Astrocyte (in vitro differentiated cells and primary cell): ENCODE results near the gene VEGFA.

Experiments
- EZH2 ChIP-seq: IDR thresholded peaks from 2 replicates; pipeline ENCODE4 v1.6.1; 2012; ENCODE audit warnings: mild to moderate bottlenecking, low read length, inconsistent platforms; ENCODE audit not compliant: insufficient read depth
- TF ChIP-seq, protein P1 (sequence below): IDR thresholded peaks from 2 replicates; pipeline ENCODE4 v1.5.1; 2011; ENCODE audit warnings: low read depth, mild to moderate bottlenecking, inconsistent platforms, low read length, moderate library complexity; ENCODE audit not compliant: insufficient read depth

DNA sequence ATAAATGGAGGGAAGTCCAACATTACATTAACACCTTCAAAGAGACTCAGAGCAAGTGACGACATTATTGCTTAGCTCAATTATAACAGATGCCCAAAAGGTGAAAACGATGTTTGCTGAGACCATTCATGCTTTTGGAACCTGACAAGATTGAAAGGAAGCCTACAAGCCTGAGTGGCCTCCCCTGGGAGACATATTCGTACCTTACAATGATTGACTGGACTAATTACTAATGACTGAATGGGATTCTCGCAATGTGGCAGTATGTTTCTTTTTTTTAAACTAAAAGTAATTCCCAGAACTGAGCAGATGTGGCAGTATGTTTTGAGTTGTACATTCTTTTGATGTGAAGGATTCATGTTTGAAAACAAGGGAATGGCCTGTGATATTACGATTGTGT is 49.9 kb downstream of the VEGFA start:
- TF ChIP-seq, protein P1, sequence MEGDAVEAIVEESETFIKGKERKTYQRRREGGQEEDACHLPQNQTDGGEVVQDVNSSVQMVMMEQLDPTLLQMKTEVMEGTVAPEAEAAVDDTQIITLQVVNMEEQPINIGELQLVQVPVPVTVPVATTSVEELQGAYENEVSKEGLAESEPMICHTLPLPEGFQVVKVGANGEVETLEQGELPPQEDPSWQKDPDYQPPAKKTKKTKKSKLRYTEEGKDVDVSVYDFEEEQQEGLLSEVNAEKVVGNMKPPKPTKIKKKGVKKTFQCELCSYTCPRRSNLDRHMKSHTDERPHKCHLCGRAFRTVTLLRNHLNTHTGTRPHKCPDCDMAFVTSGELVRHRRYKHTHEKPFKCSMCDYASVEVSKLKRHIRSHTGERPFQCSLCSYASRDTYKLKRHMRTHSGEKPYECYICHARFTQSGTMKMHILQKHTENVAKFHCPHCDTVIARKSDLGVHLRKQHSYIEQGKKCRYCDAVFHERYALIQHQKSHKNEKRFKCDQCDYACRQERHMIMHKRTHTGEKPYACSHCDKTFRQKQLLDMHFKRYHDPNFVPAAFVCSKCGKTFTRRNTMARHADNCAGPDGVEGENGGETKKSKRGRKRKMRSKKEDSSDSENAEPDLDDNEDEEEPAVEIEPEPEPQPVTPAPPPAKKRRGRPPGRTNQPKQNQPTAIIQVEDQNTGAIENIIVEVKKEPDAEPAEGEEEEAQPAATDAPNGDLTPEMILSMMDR: no peak
- TF ChIP-seq EZH2: no peak
